GM18505 (cell line): ENCODE data around the gene TFF1.

ENCODE experiments used
- ATAC-seq: cut with Tn5 transposase; IDR thresholded peaks from one replicate; pipeline ENCODE4 v1.9.1; 2021; ENCODE audit not compliant: unreplicated experiment
- POLR2A ChIP-seq: IDR thresholded peaks from 4 replicates; pipeline ENCODE4 v1.6.1; 2011; ENCODE audit warnings: borderline replicate concordance; ENCODE audit not compliant: insufficient read depth, insufficient read length; ENCODE audit errors: extremely low read depth

The TFF1 gene

DNA sequence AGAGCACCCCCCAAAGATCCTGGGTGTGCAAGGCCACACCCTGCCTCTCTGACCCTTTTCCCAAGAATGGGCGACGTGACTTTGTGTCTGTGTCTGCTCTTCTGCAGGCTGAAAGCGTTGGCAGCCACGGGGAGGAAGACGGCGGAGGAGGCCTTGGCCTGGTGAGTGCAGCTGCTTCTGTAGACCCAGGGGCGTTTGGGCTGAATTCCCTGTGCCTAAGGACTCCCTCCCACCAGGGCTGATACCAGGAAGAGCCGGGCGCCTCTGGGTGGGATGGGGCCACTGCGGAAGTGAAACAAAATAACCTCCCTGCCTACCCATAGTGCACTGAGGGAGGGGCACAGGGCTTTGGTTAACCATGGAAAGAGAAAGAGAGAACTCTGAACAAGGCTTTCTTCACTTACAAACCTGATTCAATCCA, 39.9 kb upstream of the TFF1 start:
- no peak for TF ChIP-seq POLR2A
- no peak for ATAC-seq

DNA sequence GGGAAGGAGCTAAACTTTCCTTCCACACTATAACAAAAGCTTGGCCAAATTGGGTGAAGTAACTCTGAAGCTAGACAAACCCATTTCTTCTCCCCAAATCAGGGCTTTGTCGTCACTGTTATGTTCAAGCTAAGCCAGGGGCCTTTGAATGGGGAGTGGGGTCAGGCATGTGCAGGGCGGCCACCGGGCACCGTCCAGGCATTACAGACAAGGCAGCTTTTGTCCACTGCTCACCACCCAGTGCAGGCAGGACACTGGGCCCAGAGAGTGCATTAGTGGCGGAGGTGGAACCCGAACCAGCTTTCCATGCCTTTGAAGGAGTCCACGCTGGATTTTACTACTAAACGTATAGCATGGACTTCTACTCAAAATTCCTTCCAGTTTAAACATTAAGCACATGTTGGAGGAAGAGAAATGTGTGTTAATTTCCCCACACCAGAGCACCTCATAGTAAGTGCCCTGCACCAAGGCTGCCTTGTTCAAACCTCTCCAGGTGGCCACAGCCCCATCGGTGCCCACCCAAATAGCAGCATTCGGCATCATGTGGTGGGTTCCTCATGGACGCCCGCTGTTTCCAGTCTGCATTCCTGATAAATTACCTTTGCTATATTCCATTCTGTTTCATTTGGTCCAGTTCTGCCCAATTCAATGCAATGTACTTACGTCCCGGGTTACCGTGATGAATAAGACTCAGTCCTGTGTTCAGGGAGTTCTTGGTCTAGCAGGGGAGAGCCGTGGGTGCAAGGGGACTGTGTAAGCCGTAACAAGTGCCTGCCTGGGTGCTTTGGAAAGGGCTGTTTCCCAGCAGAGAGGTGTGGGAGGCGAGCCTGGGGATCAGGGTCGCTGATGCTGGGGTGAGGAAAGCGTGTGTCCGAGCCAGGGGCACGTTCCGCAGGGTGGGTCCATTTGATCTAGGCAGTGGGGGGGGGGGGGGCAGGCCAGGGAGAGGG, 39.0 kb upstream of the TFF1 start:
- ATAC-seq: no peak
- no peak for TF ChIP-seq POLR2A

- no peak for ATAC-seq
- TF ChIP-seq POLR2A: no peak
Observed at GRCh38 chr21:42404539-42404938, 38.2 kb upstream of the TFF1 start.

DNA sequence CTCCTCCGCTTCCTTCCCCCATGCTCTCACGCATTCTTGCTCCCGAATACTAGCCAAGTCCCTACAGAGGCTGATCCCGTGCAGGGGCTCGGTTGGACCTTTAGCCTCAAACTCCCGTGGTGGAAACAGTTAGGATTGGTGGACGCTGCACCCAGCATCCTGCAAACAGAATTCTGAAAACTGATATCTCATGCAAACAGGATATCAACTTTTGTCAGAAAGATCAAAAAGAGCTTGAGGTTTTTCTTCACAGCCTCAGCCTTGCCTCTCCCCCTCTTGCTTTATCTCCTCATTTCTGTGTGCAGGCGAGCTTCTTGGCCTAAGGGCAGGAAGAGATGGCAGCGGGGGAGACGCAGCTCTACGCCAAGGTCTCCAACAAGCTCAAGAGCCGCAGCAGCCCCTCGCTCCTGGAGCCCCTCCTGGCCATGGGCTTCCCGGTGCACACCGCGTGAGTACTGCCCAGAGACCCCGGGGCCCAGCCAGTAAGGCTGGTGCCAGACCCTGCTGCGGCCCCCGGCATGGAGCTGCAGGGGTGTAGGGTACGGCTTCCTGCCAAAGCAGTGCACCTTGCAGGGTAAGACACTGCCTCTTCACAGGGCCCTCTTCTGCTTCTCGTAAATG, 37.4 kb upstream of the TFF1 start, which contains the start of gene UBASH3A:
TSS of gene UBASH3A (plus strand) at position 292 of the 621 bp plus-strand sequence. CDS start at position 336, 44 bp downstream.
- TF ChIP-seq POLR2A: no peak
- no peak for ATAC-seq

DNA sequence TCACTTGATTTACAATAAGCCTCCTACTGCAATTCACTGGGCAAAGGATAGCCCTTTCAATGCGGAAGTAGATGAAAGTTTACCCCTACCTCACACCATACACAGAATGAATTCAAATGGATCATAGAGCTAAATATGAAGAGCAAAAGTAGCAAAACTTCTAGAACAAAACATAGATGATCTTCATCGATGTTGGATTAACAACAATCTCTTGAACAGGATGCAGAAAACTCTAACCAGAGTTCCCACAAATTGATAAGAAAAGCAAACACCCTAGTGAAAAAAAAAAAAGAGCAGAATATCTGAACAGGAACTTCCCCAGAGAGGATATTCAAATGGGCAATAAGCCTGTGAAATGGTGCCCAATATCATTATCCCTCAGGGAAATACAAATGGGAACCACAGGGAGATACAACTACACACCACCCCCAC, 35.5 kb upstream of the TFF1 start:
- ATAC-seq: no peak
- TF ChIP-seq POLR2A: no peak

DNA sequence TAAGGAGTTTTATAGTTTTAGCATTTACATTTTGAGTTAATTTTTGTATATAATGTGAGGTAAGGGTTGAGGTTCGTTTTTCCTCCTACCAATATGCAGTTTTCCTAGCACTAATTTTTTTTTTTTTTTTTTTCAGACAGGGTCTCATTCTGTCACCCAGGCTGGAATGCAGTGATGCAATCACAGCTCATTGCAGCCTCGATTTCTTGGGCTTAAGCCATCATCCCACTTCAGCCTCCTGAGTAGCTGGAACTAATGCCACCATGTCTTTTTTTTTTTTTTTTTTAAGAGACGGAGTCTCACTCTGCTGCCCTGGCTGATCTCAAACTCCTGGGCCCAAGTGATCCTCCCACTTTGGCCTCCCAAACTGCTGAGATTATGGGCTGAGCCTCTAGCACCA, 34.8 kb upstream of the TFF1 start:
- ATAC-seq: no peak
- no peak for TF ChIP-seq POLR2A

GRCh38 chr21:42400525-42400924, 34.2 kb upstream of the TFF1 start:
- no peak for TF ChIP-seq POLR2A
- ATAC-seq: no peak

- no peak for ATAC-seq
- no peak for TF ChIP-seq POLR2A
Observed at GRCh38 chr21:42398436-42399028, 32.2 kb upstream of the TFF1 start.

DNA sequence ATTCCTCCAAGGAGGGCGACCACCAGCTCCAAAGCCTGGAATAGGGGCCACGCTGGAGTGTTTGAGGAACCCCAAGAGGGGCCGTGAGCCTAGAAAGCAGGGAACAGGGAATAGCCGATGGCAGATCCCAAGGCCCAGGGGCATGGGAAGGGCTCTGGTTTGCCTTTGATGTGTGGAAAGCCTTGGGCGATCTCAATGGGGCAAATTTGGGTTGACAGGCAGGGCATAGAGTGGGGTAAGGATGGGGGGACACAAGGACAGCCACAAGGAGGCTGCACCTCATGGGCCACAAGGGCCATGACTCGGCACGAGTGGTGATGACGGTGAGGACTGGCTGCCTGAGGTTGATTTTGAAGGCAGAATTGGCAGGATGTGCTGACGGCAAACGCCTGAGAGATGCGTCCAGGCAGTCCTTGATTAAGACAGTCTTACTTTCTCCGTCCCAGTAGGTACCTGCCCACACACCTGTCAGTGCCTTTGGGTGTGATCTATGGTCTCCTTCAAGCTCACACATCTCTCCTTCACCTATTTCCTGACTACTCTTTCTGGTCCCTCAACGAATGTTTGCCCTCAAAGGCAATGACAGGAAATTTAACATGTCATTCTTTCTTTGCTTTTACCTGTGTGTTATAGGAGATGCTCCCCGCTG, 31.5 kb upstream of the TFF1 start:
- no peak for ATAC-seq
- TF ChIP-seq POLR2A: no peak

DNA sequence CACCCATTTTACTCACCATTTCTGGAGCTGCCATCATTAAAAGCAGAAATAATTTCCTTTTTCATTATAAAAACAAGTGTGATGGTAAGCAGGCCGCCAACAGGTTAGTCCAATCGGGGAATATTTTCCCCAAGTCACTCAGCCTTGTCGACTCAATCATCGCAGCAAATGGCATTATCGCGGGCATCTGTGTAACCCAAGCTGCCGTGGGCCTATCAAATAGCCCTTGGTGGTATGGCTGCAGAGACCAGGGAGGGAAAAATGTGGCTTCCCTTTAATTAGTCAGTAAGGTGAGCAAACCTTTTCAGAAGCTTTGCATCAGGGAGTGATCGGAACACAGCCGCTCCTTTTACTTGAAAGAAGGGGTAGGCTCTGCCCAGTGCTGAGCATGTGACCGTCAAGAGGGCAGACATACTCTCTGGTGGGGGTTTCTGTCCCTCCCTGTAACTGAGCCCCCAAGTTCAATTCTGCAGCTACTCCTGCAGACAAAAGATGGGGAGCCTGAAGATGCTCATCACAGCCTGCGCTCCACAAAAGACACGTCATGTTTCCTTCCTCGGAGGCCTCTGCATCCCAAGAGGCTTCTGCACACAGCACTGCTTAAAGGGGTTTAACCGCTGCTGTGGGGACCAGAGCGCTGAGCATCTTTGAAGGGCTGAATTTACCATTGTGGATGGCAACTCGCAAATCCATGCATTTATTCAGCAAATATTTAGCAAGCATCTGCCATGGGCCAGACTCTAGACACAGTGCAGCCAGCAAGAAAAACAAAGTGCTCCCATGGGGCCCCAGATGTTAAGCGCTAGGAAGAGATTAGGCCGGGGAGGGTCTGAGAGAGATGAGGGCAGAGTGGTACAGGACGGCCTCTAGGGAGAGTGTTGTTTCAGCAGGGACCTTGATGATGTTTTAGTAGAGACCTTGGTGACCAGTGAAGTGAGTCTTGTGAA, 30.7 kb upstream of the TFF1 start:
- ATAC-seq: no peak
- TF ChIP-seq POLR2A: no peak

DNA sequence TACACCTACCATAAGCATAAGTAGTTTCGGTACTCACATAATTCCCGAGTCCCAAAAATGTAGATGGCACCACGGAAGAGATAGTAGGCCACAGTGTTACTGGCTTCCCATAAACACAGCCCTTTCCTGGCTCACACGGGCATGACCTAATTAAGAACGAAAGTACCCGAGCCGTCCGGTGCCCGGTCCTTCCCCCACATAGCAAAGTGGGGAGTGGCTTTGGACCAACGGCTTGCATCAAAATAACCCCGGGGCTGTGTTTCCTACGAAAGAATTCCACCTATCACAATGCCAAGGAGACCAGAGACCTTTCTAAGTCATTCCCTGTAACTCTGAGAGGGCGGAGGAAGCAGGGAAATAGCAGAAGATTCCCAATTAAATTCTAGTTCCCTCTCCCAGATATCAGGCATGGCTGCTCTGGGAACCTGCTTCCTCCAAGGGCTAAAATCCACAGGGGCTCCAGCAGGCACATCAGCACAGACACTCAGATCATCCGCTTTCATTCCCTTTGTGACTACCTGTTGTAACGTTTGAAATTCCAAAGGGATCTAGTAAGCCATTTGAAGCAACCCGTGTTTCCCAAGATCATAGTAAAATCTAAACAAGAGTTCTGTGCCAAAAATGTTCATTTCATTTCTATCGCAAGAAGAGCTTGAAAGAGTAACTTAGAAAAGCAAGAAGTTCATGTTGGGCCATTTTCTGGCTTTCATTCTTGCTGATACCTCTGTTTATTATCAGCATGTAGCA, 29.7 kb upstream of the TFF1 start, which contains the start of gene TMPRSS3:
TSS of gene TMPRSS3 (minus strand) at position 148 of the 747 bp plus-strand sequence. CDS start 635 bp downstream, outside the sequence.
- no peak for TF ChIP-seq POLR2A
- ATAC-seq: no peak
